Activated gamma-delta T cell (primary cell): ENCODE results near the gene SLC37A2.
"Not testable (repeated sequence)": the region's sequence is repeated elsewhere in the genome, so short reads cannot be mapped to it uniquely, and the experiment has no call there.

ENCODE experiments used
- DNase-seq: peaks from one replicate; lab custom pipeline; 2025; lab: John Stamatoyannopoulos, UW
- total RNA-seq, 2 donors: gene quantifications; one replicate each; lab custom pipeline; 2026; lab: John Stamatoyannopoulos, UW

The SLC37A2 gene
- 0.87 to 0.96 reads per million in 2 donors for total RNA-seq

GRCh38 chr11:125062931-125063428 is at the start of gene SLC37A2:
TSS of gene SLC37A2 (plus strand) at chr11:125063305. CDS start at chr11:125063368, 63 bp downstream.
- DNase-seq: peak; percentile 16

GRCh38 chr11:125016413-125016812 is 46.7 kb upstream of the SLC37A2 start:
- DNase-seq: no peak

- no peak for DNase-seq
Measured at GRCh38 chr11:125020342-125020741, 42.8 kb upstream of the SLC37A2 start.

GRCh38 chr11:125022551-125022950 is 40.6 kb upstream of the SLC37A2 start:
- DNase-seq: no peak

GRCh38 chr11:125025968-125026367 is 37.1 kb upstream of the SLC37A2 start:
- no peak for DNase-seq

- DNase-seq: not testable (repeated sequence)
Measured at GRCh38 chr11:125029431-125029830, 33.7 kb upstream of the SLC37A2 start.

- no peak for DNase-seq
Measured at GRCh38 chr11:125036933-125037332, 26.2 kb upstream of the SLC37A2 start.

- no peak for DNase-seq
Measured at GRCh38 chr11:125049164-125049792, 13.8 kb upstream of the SLC37A2 start.

GRCh38 chr11:125052047-125052446 is 11.1 kb upstream of the SLC37A2 start:
- no peak for DNase-seq

GRCh38 chr11:125053167-125053566 is 9.9 kb upstream of the SLC37A2 start:
- DNase-seq: no peak

GRCh38 chr11:125055107-125055715 is 7.9 kb upstream of the SLC37A2 start:
- DNase-seq: no peak

GRCh38 chr11:125056111-125056510 is 7.0 kb upstream of the SLC37A2 start:
- not testable (repeated sequence) for DNase-seq

GRCh38 chr11:125056931-125057692 is 6.0 kb upstream of the SLC37A2 start:
- DNase-seq: no peak

GRCh38 chr11:125057693-125058016 is 5.5 kb upstream of the SLC37A2 start:
- no peak for DNase-seq

- DNase-seq: no peak
Measured at GRCh38 chr11:125061281-125061680, 1.8 kb upstream of the SLC37A2 start.

GRCh38 chr11:125062218-125062930 is 731 bp upstream of the SLC37A2 start:
- DNase-seq: no peak

- DNase-seq: no peak
Measured at GRCh38 chr11:125063429-125064043, 431 bp downstream of the SLC37A2 start.

- no peak for DNase-seq
Measured at GRCh38 chr11:125064070-125064469, 965 bp downstream of the SLC37A2 start.

- DNase-seq: no peak
Measured at GRCh38 chr11:125068368-125068767, 5.3 kb downstream of the SLC37A2 start.

- no peak for DNase-seq
Measured at GRCh38 chr11:125069008-125069407, 5.9 kb downstream of the SLC37A2 start.

- DNase-seq: no peak
Measured at GRCh38 chr11:125069796-125070195, 6.7 kb downstream of the SLC37A2 start.
